ENCODE results near the gene FOXO4. TPM values are rescaled to one million over a fixed set of nuclear protein-coding genes. Genes with fewer than 3 reads are reported as not detected.

The FOXO4 gene
- total and polyA plus RNA-seq, 10 of the 15 experiments (the other 5 are each of a cell fraction or from before 2014, with no cell fraction given): 0.05 to 6.9 (median 2.3) TPM

GRCh38 chrX:71060127-71060526 is 35.5 kb upstream of the FOXO4 start:
- DNase-seq (ENCODE audit: low read depth, low spot score): no peak
- H3K36me3 ChIP-seq (ENCODE audit: control insufficient read depth in 2 of 2, insufficient read depth in 2 of 2, low read length in 1 of 2): peaks cover 2 to 4% of the 10 kb centered on the region in 2 experiments; a peak in 2 of 4 replicates
- FAIRE-seq: no peak
- intact Hi-C loops (cut with micrococcal nuclease; ENCODE audit: unreplicated experiment) (no loop called here), in situ Hi-C loops (cut with MboI) (no loop called here)
- H2AFZ ChIP-seq (ENCODE audit: control insufficient read depth, low read depth, low read length): no peak overlapping the region
- POLR2A ChIA-PET: no interaction called here
- no peaks in the 10 kb centered on the region for H3K4me1 ChIP-seq (ENCODE audit: control insufficient read depth, insufficient read depth, low read length)
- RAD21 ChIA-PET (ENCODE audit: unreplicated experiment): no interaction called here
- no peak for TF ChIP-seq FOXM1 (IDR thresholded peaks at IDR 0.05; ENCODE audit: low read depth, low read length)
- TF ChIP-seq PML (IDR thresholded peaks at IDR 0.05; ENCODE audit: low read length): no peak
- TF ChIP-seq SMARCA5 (IDR thresholded peaks at IDR 0.05): no peak
- TF ChIP-seq TCF3 (IDR thresholded peaks at IDR 0.05; ENCODE audit: borderline replicate concordance, insufficient read depth, low read depth, low read length): no peak
- no peak for TF ChIP-seq JUNB (IDR thresholded peaks at IDR 0.05)
- no peak for TF ChIP-seq RELB (IDR thresholded peaks at IDR 0.05; ENCODE audit: low read depth)
- TF ChIP-seq IRF4 (IDR thresholded peaks at IDR 0.05; ENCODE audit: low read depth, low read length): no peak
- TF ChIP-seq CEBPZ (IDR thresholded peaks at IDR 0.05; ENCODE audit: low read depth, low read length): no peak
- no peak for TF ChIP-seq WRNIP1 (IDR thresholded peaks at IDR 0.05; ENCODE audit: borderline replicate concordance, low read depth, low read length)
- TF ChIP-seq NRF1 (conservative IDR thresholded peaks at IDR 0.05; ENCODE audit: low read depth, low read length): no peak
- no peak for TF ChIP-seq NFYB (IDR thresholded peaks at IDR 0.05; ENCODE audit: insufficient read depth, low read depth, low read length)
- no peak for TF ChIP-seq HDAC2 (IDR thresholded peaks at IDR 0.05)
- no peak overlapping the region for H3K27ac ChIP-seq (ENCODE audit: control insufficient read depth, insufficient read depth)
- SMC1A ChIA-PET (ENCODE audit: uncharacterized antibody, unreplicated experiment): no interaction called here
- H3K27me3 ChIP-seq (replicated peaks in 1 of 2; ENCODE audit: control insufficient read depth in 2 of 2, insufficient read depth in 2 of 2, low read length in 1 of 2): no peaks in the 10 kb centered on the region
- H3K79me2 ChIP-seq (ENCODE audit: control insufficient read depth, insufficient read depth, low read length): no peaks in the 10 kb centered on the region
- CTCF ChIA-PET: no interaction called here
- no TSS peak for BruUV-seq (replicated peaks)
- no peak for ATAC-seq
- no peak overlapping the region for H3K4me3 ChIP-seq
- no peak overlapping the region for H3K9ac ChIP-seq (ENCODE audit: control insufficient read depth, insufficient read depth, low read length)
- H3K4me2 ChIP-seq (ENCODE audit: control insufficient read depth, insufficient read depth): no peak overlapping the region
- no peaks in the 10 kb centered on the region for H3K9me3 ChIP-seq (replicated peaks; ENCODE audit: control insufficient read depth, insufficient read depth, low read length)
- no peaks in the 10 kb centered on the region for H4K20me1 ChIP-seq (ENCODE audit: control insufficient read depth, insufficient read depth)

Data from GM12878 (cell line).